PFSK-1 (cell line): Measurements from ENCODE around the gene CFAP410.

Source experiments
- POLR2AphosphoS5 ChIP-seq: IDR thresholded peaks from 2 replicates; pipeline ENCODE4 v1.6.1; 2012; ENCODE audit warnings: low read depth, mild to moderate bottlenecking, control low read depth, low read length, moderate library complexity
- TAF1 ChIP-seq: IDR thresholded peaks from 2 replicates; pipeline ENCODE4 v1.6.1; 2012; ENCODE audit warnings: low read length, control low read depth, borderline replicate concordance; ENCODE audit not compliant: insufficient read depth

DNA sequence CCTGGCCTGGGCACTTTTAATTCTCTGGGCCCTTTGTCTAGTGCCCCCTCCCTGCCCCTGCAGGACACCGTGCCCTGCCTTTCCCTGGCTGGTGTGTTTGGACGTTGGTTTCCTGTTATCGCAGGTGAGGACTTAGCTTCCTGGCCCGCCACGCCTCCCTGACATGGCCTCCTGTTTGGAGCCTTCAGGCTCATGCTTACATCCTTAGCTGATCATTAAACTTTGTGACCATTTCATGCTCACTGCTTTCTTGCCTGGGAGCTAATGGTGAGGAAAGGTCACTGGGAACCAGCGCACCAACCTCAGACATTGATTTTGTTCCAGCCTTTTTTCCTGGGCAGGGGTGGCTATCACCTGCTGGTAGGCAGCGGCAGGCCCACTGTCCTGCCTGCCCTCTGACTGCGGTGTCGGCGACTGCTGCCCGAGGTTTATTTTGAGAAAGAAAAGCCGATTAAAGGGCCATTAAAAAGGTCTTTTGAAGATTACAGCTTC, 35.7 kb downstream of the CFAP410 start:
- no peak for TF ChIP-seq TAF1
- TF ChIP-seq POLR2AphosphoS5, result no peak
